GM18519 (cell line): ENCODE measurements around the gene ELAC2.

ENCODE experiments used
- ATAC-seq: cut with Tn5 transposase; IDR thresholded peaks from one replicate; pipeline ENCODE4 v1.9.1; 2021; ENCODE audit warnings: mild to moderate bottlenecking, moderate library complexity; ENCODE audit not compliant: unreplicated experiment, low FRiP score

Gene ELAC2

DNA sequence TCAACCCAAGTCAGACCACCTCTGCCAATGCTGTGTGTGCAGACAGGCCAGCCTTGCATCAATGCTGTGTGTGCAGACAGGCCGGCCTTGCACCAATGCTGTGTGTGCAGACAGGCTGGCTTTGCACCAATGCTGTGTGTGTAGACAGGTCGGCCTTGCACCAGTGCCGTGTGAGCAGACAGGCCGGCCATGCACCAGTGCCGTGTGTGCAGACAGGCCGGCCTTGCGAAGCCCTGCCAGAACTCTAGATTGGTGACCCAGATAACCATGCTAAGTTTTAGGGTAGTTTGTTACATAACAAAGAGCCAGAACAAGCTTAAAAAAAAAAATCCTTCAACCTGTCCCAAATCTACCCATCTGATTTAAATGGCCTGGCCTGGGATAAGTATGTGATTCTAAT is 54.3 kb downstream of the ELAC2 start:
- ATAC-seq = no peak

DNA sequence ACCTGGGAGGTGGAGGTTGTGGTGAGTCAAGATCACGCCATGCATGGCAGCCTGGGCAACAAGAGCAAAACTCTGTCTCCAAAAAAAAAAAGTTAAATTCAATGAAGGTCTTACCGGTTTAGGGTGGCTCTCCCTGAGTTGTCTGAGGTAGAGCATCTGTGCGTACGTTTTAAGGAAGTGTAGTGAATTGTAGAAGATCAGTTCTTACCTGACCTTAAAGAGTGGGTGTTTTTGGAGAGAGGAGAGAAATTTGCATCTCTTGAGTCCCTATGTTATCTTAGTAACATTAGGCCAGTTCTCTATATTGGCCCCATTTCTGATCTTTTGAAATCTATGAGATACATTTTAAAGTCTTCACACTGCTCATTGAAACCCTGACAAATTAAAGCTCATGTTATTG is 56.2 kb downstream of the ELAC2 start:
- ATAC-seq = no peak

DNA sequence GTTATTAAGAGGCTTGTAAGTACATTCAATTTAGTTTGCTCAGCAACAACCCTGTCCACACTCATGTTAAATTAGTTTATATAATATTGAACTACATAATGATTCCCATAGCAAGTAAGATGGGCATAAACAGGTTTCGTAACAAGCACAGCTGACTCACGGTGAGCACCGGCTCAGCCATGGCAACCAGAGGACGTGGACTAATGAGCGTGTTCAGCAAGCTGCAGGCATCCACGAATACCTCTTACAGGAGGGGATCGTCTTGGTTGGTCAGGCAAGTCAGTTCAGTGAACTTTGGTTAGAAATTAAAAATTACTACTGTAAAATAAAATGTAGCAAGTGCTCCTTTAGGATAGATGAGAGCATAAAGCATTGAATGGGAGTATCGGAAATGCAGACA is 58.4 kb downstream of the ELAC2 start:
- no peak for ATAC-seq

DNA sequence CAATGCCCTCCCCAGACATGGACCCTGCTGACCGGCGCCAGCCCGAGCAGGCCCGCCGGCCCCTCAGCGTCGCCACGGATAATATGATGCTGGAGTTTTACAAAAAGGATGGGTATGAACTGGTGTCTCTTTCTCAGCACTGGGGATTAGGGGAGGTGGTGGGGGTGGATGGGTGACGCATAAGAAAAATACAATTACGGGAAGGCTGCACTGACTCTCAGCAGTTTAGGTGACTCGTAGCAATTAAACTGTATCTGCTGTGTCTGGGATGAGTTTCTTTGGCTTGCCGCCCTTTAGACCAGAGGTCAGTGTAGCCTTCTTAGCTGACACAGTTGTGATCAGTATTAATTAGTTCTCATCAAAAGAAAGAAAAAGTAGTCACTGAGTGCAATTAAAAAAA is 59.0 kb downstream of the ELAC2 start:
- no peak for ATAC-seq

DNA sequence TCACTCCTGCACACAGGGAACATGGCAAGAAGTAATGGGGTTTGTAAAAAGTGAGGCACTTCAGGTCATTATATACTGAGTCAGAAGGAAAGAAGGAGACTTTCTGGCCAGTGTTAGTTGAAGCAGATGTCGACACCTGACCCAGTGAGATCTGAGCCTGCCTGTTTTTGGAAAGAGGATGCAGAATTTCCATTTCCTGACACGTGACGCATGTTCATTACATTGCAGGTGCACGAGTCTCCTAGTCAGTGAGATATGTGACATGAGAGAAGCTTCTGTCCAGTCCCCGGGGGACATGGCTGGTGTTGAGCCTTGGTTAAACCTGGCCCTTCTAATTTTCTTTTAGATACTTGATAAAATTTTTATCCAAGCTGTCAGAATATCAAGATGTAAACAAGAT is 62.3 kb downstream of the ELAC2 start:
- ATAC-seq = no peak

DNA sequence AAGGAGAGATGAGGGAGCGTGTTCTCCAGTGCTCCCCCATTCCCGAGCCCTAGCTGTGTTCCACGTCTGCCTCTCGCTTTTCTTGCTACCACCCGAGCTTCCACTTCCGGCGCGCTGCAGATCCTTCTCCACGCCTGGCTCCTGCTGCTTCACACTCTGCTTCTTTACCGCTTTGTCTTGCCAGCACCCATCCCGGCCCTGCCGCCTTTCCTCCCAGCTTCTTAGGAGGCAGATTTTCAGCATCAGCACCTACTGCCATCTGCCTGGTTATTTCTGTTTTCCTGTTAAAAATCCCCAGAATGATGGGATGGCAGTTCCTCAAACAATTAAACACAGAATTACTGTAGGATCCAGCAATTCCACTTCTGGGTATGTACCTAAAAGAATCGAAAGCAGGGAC is 64.7 kb downstream of the ELAC2 start:
- no peak for ATAC-seq

DNA sequence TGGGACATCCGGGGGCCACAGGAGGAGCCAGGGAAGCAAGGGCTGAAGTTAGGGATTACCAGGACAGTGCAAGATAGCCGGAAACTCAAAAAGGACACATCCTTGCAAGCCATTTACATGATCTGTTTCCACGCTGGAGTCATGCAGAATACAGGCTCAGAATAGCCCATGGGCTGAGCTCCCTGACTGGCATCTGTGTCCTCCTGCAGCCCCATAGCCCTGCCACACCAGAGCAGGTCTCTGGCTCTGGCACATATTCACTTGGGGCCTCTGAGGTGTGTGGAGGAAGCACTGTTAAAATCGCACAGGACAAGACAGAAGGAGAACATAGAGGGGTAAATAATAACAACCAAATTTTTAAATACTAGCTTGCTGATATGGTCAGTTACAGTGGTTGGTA is 65.8 kb downstream of the ELAC2 start:
- ATAC-seq = no peak

DNA sequence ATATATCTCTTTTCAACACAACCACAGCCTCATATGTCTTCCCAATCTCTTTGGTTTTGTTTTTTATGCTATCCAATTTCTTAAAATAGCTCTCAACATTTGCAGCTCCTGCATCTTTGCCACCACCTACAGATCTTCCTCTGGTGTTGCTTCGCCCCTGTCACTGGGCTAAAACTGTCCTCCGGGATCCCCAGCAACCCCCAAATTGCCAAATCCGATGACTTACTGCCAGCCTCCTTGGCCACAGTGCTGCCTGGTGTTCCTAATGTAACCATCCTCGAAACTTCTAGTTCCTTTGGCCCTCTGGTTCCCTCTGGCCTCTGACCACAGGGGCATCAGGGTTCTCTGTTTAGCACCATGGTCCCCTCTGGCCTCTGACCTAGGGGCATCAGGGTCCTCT is 70.8 kb downstream of the ELAC2 start:
- ATAC-seq = no peak
